HG03460 (cell line): Measurements from ENCODE around the gene SEC61B.

ENCODE experiments used
- ATAC-seq: cut with Tn5 transposase; IDR thresholded peaks from one replicate; pipeline ENCODE4 v1.9.1; 2021; ENCODE audit not compliant: unreplicated experiment

The SEC61B gene

DNA sequence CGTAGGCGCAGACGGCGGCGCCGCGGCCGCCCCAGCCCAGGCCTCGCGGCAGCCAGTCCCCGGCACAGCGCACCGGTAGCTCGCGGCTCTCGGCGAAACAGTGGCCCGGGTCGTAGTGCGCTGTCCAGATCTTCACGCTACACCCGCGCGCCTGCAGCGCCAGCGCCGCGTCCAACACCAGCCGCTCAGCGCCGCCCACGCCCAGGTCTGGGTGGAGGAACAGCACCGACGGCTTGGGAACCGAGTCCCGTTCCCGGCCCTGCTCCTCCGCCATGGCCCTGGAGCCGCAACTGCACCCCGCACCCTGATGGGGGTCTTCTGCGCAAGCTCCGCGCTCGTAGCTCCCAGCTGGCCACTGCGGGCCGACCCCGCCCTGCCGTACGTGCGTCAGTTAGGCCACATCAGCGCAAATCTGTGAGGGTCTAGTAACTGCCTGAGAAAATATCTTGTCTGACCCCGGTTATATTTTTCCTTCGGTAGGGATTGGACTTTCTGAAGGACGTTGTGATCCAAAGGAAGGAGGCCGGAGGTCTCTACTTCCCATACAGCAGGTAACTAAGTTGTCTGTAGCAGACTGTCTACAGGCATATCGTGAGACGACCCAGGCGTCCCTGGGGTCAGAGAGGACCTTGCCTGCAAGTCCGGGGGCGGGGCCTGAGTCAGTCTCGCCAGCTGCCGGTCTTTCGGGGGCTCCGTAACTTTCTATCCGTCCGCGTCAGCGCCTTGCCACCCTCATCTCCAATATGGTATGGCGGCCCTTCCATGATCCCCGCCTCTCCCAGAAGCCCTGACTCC is at the start of gene SEC61B, which contains the start of gene ALG2:
Gene SEC61B (plus strand): TSS at position 662 of the 795 bp plus-strand sequence. CDS start 82 bp downstream, at position 744.
Gene ALG2 (minus strand): TSS at position 322 of the 795 bp plus-strand sequence. CDS start 48 bp downstream, at position 274.
- peak; percentile 91 for ATAC-seq

DNA sequence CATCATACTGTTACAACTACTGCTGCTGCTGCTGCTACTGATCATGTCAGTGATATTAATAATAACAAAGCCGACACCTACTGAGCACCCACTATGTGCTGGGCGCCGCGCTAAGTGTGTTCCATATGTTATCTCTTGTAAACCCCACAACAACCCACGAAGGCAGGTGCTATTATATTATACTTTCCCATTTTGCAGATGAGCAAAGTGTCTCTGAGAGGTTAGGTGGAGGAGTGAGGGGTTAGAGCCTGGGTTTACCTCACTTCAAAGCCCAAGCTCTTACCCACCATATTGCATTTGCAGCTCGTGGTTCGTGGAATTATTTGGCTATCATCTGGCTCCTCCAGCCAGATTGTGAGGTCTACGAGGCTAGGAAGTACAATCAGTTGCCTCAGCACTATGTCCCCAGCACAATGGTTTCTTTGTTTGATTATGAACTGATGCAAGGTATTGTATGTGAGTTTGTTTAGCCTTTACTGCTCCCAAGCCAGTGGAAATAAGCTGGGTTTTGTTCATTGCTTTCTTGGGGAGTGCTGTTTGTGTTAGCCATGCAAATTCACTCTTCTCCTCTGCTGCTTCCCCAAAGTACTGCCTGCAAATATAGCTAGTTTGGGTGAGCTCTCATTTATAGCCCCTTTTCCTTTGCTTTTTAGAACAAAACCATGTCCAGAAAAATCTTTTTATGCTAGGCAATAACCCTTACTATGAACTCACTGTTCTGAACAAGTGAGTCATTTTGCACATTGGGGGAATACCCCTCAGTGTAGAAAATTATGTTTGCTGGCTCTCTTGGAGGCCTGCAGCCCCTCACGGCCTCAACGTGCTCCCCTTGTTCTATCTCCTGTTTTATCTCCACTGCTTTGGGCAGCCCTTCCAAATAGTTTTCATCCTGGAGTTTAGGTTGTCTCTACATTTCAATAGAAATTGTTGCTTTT is 48.2 kb upstream of the SEC61B start:
- no peak for ATAC-seq

DNA sequence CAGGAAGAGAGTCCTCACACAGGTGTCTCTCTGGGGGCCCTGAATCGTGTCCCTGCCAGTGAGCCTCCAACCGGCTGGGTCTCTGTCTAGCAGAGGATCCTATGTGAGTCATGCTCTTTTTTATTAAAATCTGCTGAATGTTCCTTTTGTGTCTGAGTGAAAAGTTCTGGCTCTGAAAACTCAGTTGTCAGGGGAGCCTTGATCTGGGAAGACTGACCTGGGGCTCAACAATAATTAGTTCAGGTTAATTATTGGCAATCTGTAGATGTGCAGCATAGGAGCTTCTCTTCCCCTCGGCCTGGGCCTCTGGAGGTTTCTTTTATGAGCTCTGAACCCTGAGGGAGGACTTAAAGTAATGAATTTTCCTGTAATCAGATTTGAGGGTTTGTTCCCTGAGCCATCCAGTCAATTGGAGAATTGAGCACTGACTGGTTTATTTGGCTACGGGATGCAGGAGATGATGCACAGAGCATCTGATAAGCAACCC is 45.5 kb upstream of the SEC61B start:
- ATAC-seq = no peak

DNA sequence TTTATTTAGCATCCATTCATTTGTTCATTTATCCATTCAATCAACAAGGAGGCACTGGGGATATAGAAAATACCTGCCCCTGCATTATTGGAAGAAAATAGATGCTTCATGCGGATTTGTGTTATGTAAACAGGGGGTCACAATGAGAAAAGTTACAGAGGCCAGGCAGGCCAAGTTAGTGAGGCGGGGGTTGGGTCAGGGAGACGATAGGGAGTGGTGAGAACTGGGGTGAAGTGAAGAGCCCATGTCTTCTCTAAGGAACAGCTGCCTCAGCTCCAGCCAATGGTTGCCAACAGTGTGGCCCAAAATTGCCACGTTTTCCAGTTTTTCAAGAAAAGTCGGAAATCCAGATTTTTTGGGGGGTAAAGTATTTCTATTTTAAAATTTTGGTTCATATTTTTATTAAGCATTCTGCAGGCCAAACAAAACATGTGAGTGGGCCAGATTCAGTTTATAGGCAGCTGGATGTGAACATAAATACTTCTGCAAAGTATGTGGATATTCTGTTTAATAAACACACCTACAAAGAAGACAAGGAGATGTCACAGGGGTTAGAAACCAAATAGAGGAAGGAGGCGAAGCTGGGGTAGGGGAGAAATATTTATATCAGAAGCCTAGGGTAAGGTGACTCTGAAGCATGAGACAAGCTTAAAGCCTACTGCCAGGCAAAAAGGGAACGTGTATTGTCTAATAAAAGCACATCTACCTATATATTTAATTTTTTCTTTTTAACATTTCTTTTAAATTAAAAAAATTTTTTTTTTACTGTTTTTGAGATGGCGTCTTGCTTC is 44.3 kb upstream of the SEC61B start:
- ATAC-seq = no peak

DNA sequence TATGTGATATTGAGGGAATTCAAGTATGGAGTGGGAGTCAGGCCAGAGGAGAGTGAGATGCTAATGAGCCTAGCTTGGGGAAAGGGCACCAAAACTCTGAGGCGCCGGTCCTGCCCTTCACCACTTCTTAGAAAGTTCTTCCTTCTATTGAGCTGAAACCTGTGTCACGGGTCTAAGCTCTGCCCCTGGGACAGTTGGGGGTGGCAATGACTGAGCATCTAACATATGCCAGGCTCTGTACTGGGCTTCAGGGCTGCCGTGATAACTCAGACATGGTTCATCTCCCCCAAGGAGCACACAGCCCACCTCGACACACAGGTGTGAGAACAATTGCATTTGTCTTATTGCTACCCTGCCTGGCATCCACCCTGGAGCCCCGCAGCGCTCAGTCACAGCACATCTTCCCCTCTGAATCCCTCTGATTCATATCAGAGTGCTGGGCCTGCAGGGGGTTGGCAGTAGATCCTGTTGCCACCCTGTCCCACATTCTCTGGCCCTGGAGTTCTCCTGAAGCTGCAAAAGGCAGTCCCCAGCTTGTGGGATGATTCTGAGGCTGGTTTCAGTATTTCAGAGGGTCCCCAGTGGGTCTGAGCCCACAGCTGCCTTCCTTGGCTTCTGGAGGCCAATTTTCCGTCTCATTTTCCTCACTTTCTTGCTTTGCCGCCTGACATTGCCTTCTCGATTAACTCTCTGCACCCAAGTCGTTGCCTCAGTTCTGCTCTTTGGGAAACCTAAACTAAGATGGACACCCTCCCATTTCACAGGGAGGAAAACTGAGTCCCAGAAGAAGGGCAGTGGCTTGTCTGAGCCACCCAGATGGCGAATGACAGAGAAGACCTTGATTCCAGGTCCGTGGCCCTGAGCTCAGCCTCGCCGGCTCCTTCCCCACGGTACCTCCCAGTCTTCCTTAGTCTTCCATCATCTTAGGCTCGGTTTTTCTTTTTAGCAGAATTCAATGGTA is 42.9 kb upstream of the SEC61B start:
- no peak for ATAC-seq

DNA sequence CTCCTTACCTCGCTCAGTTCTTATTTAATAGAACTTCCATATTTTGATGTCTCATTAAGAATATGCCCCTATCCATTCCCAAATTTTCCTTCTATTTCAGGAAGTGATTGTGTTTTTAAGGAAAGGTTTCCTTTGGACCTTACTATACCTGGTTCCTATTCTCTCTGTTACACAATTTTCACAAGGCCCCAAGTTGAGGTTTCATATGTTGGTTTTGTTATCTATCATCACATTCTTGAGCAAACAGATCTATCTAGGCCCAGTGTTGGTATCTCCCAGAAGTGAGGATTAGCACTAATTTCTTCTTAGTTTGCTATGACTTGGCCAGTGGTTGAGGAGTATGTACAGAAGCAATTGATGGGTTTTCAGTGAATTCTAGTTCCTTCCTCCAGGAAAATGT is 41.9 kb upstream of the SEC61B start:
- ATAC-seq = no peak

DNA sequence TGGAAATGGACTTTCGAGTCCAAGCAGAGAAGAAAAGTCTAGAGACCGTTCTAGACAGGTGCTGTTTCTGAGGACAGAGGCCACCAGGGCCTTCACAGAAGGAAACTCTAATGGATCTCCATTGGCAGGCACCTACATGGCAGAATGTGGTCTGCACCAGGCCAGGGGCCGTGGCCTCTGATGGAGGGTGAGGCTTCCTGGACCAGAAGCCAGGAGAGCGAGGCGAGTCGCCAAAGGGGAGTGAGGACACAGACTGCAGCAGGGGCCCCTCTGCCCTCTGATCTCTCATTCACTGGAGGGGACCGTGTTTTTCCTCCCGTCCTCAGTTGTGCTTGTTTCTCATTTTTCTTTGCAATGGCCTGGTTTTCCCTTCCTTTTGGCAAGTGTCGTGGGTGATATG is 41.4 kb upstream of the SEC61B start:
- no peak for ATAC-seq

DNA sequence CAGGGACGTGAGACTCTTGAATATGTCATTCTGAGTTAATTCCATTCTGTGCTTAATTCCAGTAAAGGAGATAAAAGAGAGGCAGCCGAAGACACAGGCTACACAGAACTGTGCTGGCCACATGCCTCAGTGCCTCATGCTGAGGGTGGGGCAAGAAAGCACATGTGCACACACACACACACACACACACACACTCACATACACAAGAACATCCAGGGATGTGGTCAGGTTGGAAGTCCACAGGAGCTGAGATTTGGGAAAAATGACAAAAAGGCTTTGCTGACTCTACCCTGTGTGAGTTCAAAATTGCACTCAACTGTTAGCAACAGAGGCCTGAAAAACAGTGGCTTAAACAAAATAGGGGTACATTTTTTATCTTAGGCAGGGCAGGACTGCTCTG is 40.9 kb upstream of the SEC61B start:
- no peak for ATAC-seq

DNA sequence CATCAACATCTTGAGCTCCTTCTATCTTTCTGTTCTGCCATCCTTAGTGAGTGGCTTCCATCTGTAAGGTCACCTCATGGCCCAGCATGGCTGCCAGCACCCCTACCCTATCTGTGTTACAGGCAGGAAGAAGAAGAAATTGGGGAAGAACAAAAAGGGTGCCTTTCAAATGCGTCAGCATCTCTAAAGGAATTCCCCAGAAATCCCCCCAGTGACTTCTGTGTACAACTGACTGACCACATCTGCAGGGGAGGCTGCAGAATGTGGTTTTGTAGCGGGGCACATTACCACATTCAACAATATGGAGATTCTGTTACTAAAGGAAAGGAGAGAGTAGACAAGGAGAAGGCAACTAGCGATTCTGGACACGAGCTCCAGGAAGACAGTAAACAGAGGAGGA is 40.5 kb upstream of the SEC61B start:
- ATAC-seq = no peak

DNA sequence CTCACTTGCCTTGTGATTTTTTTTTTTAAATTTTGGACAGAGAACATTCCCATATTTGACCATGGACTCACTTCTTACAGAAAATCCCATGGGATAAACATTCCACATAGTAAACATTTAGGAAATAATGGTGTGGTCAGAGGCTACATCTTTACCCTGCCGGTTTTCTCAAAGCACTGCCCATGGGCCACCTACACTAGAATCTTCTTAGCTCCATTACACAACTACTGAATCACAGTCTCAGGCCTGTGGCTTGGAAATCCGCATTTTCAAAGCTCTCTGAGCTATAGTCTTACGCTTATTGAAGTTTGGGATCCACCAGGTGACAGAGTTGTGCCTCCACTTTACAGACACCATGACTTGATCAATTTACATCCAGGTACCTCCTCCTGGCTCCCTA is 39.7 kb upstream of the SEC61B start:
- ATAC-seq = no peak

DNA sequence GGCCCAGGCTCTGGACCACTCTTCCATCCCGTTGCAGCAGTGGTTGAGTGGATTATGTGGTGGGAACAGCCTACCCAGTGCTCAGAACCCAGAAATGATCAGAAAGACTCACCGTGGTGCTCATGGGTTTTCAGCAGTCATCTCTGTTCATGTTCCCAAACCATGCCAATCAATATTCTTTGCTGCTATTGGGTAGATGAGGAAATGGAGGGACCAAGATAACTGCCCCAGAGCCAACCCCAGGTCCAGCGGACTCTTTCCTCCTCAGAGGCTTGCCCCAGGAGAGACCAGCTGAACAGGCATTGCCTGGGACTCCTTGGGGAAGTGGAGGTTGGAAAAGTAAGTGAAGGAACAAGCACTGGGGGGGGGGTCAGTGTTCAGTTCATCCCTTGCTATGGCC is 38.5 kb upstream of the SEC61B start:
- no peak for ATAC-seq

DNA sequence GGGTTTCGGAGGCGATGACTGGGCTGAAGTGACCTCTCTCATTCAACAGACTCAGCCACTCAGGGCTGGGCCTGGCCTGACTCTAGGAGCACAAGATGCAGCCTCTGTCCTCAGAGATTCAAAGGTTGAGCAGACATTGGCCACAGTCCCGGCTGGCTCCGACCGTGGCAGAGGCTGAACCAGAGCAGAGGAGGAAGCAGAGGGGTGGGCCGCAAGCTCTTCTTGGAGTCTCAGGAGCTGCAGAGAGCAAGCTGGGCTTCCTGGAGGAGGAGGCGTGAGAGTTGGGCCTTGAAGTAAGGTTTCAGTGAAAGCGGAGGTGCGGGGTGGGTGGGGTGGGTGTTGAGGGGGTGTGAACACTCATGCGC is 38.0 kb upstream of the SEC61B start:
- no peak for ATAC-seq

DNA sequence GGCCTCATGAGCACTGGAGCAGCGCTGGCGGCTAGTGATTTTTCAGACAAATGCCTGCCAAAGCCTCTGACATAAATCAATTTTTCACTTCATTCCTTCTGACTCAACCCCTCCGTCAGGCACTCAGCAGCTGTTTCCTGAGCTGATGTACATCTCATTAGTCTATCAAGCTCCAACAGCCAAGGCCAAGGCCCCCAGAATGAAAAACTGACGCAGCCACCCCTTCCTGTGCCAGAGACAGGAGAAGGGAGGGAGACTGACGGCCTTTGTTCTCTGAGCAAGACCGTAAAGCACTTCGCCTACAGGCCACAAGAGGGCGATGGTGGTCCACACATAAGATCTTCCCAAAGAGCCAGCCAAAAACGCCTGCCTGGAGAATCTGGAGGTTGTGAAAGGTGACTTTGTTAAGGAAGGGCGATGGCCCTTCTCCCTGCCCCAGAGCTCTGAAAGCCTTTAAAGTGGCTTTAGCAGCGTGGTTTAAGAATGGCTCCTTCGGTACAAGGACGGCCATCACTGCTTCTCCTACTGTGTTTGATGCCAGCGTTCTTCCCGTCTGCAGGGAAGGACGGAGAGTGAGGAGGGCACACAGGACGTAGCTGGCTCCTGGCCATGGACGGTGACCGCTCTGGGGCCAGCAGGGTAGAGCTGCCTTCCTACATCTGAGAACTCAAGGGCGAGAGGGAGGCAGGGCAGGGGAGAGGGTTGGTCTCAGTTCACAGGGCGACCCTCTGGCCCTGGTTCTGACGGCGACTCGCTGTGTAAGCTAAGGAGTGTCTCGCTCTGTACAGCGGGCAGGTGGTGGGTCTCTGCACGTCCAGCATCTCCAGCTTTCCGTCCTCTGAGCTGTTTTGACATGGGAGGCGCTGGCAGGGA is 37.4 kb upstream of the SEC61B start:
- peak; percentile 54 for ATAC-seq

DNA sequence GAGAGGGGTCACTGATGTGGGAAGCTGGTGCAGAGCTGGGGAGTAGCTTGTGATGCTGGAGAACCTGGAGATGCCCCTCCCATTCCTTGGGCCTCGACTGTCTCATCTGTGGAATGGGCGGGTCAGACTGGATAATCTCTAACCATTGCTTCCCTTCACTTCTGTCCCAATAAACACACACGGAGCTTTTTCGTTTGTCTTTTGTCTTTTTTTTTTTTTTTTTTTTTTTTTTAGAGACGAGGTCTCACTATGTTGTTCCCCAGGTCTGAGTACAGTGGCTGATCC is 36.8 kb upstream of the SEC61B start:
- ATAC-seq = no peak

DNA sequence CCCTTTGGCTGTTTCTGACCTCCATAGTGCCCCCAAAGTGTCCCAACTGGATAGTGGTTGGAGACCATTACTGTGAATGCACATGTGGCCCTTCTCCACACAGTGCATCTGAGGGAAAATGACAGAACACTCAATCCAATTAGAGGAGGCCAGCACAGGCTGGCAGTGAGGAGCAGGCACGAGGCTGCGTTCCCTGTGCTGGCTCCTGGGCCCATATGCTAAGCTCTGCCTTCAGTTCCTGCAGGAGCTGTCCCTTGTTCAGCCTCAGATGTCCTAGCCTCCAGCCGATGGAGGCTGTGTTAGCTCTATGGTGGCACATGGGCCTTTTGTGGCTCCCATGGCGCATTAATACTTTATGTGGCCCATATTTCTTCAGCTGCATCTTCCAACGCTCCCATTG is 36.1 kb upstream of the SEC61B start:
- no peak for ATAC-seq

DNA sequence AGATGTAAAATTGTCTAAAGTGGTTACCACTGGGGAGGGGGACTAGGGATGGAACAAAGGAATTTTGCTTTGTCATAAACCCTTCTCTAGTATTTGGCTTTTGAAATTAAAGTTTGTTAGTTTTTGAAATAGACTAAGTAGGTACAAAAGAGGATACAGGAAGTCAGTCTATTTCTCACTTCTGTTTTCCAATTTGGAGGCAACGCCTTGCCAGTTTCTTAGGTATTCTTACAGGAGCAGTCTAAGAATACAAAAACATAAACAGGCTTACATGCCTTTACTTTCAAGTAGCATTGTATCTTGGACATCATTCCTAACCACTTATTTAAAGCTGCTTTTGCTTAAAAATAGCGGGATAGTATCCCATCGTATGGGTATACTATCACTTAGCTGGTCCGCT is 34.8 kb upstream of the SEC61B start:
- ATAC-seq = no peak

DNA sequence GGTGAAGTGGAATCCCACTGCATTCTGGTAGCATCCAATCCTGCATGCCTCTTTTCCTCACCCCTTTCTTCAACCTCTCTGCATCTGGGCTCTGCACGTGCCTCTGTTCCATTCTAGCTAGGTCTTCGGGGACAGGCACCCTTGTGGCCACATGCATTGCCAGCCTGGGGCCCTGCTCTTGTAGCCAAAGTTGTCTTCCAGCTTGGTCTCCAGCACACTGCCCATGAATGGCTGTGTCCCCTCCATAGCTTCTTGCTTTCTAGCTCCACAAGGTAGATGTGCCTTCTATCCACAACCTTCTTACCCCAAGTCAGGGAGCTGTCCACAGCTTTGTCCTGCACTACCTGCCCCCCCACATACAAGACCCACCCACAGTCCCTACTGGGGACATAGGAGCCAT is 32.9 kb upstream of the SEC61B start:
- ATAC-seq = no peak

DNA sequence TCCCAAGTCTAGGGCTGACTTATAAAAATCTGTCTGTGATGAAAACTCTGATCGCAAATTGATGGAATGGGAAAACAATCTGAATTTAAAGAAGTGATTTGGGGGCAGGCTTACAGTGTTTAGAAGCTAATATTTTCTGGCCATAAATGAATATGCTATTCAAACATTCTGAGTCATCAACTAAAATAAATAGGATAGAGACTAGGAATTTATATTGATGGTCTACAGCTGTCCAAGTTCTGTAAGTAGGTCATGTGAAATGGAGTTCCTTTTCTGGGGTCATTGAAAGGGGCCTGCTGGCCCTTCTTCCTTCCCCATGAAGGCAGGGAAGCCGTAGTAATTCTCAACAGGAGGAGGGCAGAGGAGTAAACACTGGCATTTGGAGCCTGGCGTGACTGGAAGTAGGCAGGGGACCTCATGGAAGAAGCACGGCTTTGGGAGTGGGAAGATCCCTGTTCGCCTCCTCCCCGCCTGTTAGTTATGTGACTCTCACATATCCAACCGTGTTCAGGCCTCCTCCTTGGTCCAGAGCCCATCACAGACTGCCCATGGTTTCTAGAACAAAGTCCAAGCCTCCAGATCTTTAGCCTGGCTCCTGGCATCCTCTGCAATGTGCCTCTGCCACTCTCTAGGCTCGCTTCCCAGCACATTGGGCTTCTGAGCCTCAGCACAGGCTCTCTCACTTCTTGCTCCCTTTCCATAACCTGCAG is 32.0 kb upstream of the SEC61B start:
- no peak for ATAC-seq
